Measurements from ENCODE around the gene TNFSF15.

DNA sequence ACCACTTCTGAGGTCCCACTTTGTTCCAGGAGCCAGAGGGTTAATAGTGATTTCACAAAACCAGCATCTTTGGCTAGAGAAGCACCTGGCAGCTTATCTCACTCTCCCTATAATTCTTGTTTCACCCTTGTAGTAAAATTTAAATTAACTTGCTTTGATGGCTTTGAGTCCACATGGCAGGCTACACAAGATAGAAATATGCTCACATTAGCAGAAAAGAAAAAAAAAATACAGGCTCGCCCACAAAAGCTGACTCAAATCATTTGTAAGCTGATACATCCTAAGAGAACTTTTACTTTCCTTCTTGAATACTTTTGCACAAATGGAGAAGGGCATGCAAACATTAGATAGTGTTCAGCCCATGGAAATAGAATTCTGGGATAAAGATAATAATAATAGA is 36.2 kb downstream of the TNFSF15 start:
- TF ChIP-seq POLR2A (IDR thresholded peaks at IDR 0.05) = no peak
- TF ChIP-seq, protein P1, sequence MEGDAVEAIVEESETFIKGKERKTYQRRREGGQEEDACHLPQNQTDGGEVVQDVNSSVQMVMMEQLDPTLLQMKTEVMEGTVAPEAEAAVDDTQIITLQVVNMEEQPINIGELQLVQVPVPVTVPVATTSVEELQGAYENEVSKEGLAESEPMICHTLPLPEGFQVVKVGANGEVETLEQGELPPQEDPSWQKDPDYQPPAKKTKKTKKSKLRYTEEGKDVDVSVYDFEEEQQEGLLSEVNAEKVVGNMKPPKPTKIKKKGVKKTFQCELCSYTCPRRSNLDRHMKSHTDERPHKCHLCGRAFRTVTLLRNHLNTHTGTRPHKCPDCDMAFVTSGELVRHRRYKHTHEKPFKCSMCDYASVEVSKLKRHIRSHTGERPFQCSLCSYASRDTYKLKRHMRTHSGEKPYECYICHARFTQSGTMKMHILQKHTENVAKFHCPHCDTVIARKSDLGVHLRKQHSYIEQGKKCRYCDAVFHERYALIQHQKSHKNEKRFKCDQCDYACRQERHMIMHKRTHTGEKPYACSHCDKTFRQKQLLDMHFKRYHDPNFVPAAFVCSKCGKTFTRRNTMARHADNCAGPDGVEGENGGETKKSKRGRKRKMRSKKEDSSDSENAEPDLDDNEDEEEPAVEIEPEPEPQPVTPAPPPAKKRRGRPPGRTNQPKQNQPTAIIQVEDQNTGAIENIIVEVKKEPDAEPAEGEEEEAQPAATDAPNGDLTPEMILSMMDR (IDR thresholded peaks at IDR 0.05) = no peak
